T-helper 1 cell treated with Interleukin-12 subunit alpha and Interleukin-12 subunit beta and Interleukin-4 antibody, amounts not matched to agents 30 μg/mL and 1 μg/mL, for 36 hours (primary cell): ENCODE results near the gene MDM2.

Experiments
- H3K27ac Mint-ChIP-seq: one replicate; pipeline ENCODE4 v1.8.0; 2021; ENCODE audit warnings: mild to moderate bottlenecking, mixed read lengths
- H3K27me3 Mint-ChIP-seq: one replicate; pipeline ENCODE4 v1.8.0; 2021; ENCODE audit warnings: low read depth, mixed read lengths
- H3K36me3 Mint-ChIP-seq: one replicate; pipeline ENCODE4 v1.8.0; 2021; ENCODE audit warnings: low read depth, mixed read lengths
- H3K4me1 Mint-ChIP-seq: one replicate; pipeline ENCODE4 v1.8.0; 2021; ENCODE audit warnings: low read depth, mixed read lengths
- H3K4me3 Mint-ChIP-seq: one replicate; pipeline ENCODE4 v1.8.0; 2021; ENCODE audit warnings: mild to moderate bottlenecking, moderate library complexity, mixed read lengths
- H3K9me3 Mint-ChIP-seq: one replicate; pipeline ENCODE4 v1.8.0; 2021; ENCODE audit warnings: mixed read lengths

The MDM2 gene

DNA sequence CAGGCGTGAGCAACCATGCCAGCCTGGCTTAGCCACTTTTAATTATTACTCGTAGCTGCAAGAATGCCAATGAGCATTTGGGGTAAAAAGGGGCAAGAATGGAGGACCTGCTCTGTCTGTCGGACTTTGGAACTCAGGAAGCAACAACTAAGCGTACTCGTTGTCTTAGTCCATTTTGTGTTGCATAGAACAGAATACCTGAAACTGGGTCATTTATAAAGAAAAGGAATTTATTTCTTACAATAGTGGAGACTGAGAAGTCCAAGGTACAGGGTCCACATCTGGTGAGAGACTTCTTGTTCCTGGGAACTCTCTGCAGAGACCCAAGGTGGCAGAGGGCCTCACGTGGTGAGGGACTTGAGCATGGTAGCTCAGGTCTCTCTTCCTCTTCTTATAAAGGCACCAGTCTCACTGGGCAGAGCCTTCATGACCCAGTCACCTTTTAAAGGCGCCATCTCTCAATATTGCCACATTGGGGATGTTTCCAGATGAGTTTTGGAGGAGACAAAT is 32.8 kb upstream of the MDM2 start:
- no peaks in the 10 kb centered on the region for H3K9me3 Mint-ChIP-seq
- H3K27me3 Mint-ChIP-seq = no peaks in the 10 kb centered on the region
- no peak overlapping the region for H3K4me3 Mint-ChIP-seq
- peaks cover 3% of the 10 kb centered on the region for H3K36me3 Mint-ChIP-seq
- peaks cover 12% of the 10 kb centered on the region for H3K4me1 Mint-ChIP-seq
- no peak overlapping the region for H3K27ac Mint-ChIP-seq

DNA sequence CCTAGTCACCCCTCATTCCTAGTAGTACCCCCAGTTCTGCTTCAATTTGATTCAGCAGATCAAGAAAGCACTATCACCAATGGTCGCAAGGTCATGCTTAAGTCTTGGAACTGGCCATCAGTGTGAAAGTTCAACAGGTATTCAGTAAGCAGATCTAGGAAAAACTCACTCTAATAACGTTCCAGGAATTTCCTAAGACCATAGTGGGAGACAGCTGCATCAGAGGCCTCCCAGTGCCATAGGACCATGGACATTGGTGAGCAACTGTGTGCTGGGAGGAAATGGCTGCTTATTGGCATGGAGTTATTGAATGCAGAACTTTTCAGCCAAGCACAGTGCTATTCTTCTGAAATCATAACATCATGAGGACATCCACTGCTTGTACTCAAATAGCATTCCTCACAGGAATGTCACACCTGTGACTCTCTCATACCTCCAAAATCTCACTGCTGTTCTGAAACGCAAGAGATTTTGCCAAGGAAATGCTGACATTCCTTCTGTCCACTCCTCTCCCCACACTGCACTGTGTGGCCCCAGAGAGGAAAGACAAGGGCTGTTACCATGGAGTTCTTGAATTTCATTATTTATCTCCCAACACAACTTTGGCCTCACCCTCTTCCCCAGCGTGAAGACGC is 30.9 kb upstream of the MDM2 start:
- Mint-ChIP-seq H3K27ac (no peak overlapping the region), H3K27me3 (no peaks in the 10 kb centered on the region), H3K4me1 (peaks cover 10% of the 10 kb centered on the region), H3K9me3 (no peaks in the 10 kb centered on the region), H3K36me3 (peaks cover 3% of the 10 kb centered on the region), H3K4me3 (no peak overlapping the region)

DNA sequence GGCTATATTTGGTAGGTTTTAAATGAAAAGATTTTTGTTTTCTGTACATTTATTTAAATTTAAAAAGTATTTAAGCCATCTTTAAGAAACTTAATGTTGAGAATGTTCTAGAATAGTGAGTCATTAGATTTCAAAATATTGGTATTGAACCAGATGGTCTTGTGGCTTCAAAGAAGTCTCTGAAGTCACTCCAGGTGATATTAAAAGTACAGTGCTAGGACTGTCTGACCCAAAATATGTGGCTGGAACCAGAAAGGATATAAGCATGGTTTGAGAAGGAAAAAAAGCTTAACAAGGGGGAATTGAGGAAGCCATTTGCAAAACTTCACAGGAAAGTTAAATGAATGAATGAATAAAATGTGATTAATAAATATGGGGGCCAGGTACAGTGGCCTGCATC is 28.7 kb upstream of the MDM2 start:
- Mint-ChIP-seq H3K27ac (no peak overlapping the region), H3K36me3 (no peaks in the 10 kb centered on the region), H3K9me3 (no peaks in the 10 kb centered on the region), H3K4me1 (no peaks in the 10 kb centered on the region), H3K4me3 (no peak overlapping the region), H3K27me3 (no peaks in the 10 kb centered on the region)

DNA sequence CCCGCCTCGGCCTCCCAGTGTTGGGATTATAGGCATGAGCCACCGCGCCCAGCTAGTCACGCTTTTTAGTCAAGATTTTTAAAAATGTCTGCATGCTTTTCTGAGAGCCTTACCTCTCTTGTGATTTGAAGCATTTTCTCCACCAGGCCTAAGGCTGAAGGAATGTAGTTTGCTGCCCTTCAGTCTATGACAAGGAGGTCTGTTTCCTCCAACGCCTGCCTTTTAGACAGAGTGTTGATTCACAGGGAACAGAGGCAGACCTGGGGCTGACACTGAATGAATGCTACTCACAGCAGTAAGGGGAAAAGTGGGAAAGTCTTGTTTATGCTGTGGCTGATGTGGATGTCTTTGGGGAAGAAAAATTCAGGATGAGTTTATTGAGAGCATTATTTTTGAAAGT is 27.2 kb upstream of the MDM2 start:
- no peaks in the 10 kb centered on the region for H3K9me3 Mint-ChIP-seq
- no peaks in the 10 kb centered on the region for H3K4me1 Mint-ChIP-seq
- H3K27ac Mint-ChIP-seq = no peak overlapping the region
- H3K36me3 Mint-ChIP-seq = no peaks in the 10 kb centered on the region
- H3K4me3 Mint-ChIP-seq = no peak overlapping the region
- H3K27me3 Mint-ChIP-seq = no peaks in the 10 kb centered on the region

DNA sequence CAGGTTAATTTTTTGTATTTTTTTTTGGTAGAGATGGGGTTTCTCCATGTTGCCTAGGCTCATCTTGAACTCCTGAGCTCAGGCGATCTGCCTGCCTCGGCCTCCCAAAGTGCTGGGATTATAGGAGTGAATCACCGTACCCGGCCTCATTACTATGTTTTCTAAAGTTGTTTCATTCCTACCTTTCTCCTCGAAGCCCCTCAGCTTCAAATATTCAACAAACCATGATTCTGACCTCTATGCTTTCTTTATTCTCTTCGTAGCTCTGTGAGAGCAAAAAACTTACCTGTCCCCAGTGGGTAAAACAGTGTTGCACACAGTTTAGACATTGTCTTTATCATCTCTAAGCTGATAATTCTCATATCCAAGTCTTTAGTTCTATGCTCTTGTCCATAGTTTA is 26.2 kb upstream of the MDM2 start:
- Mint-ChIP-seq H3K9me3 (no peaks in the 10 kb centered on the region), H3K27ac (no peak overlapping the region), H3K4me1 (no peaks in the 10 kb centered on the region), H3K27me3 (no peaks in the 10 kb centered on the region), H3K36me3 (no peaks in the 10 kb centered on the region), H3K4me3 (no peak overlapping the region)

DNA sequence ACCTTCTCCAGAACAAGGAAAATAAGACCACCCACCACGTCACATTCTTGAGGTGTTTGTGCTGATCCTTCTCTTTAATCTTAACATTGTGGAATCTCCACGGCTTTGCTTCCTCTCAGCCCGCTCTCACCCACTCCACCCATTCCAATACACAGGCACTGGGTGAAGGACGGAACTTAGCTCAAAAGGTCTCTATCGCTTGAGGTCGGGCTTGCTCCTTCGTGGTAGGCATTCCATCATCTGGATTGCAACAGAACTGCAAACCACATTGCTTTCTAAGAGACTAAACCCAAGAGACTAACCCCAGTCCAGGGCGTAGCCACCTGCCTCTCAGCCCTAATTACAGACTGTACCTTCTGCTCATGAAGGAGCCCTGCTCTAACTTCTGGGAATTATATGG is 24.0 kb upstream of the MDM2 start:
- H3K27ac Mint-ChIP-seq = no peak overlapping the region

DNA sequence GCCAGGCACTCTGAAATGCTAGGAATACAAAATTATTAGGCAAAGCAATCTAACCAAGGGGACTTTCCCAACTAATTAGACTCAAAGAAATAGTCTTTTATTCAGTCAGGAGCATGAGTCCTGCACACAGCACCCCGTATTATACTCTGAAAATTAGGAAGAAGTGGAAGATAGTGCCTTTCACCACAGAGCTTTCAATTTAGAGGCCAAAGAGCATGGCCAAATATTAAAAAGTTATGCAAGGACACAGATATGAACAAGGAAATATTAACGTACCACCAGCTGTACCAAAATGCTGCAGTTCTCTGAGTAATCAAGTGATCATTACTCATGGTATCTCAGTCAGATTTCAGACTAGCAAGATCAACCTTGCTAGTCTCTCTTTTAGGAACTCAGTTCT is 22.6 kb upstream of the MDM2 start:
- Mint-ChIP-seq H3K9me3 (no peaks in the 10 kb centered on the region), H3K27me3 (no peaks in the 10 kb centered on the region), H3K36me3 (no peaks in the 10 kb centered on the region), H3K27ac (no peak overlapping the region), H3K4me1 (peaks cover 3% of the 10 kb centered on the region), H3K4me3 (no peak overlapping the region)

More for the DNA sequence above, 24.0 kb upstream of the MDM2 start:
- Mint-ChIP-seq H3K36me3 (no peaks in the 10 kb centered on the region), H3K9me3 (no peaks in the 10 kb centered on the region), H3K27me3 (no peaks in the 10 kb centered on the region), H3K4me3 (no peak overlapping the region), H3K4me1 (peaks cover 1% of the 10 kb centered on the region)

DNA sequence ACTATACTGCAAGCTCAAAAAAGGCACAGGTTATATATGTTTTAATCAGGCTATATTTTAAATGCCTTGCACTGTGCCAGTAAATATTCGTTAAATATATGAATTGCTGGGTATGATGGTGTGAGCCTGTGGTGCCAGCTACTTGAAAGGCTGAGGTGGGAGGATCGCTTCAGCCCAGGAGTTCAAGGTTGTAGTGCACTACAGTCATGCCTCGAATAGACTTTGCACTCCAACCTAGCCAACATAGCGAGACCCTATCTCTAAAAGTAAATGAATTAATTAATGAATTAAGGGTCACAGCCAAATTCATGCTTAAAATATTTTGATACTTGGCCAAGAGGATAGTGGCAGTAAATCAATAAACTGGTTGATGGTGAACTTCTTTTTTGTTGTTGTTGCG is 22.2 kb upstream of the MDM2 start:
- Mint-ChIP-seq H3K27me3 (no peaks in the 10 kb centered on the region), H3K4me1 (peaks cover 3% of the 10 kb centered on the region), H3K27ac (no peak overlapping the region), H3K9me3 (no peaks in the 10 kb centered on the region), H3K36me3 (no peaks in the 10 kb centered on the region), H3K4me3 (no peak overlapping the region)

DNA sequence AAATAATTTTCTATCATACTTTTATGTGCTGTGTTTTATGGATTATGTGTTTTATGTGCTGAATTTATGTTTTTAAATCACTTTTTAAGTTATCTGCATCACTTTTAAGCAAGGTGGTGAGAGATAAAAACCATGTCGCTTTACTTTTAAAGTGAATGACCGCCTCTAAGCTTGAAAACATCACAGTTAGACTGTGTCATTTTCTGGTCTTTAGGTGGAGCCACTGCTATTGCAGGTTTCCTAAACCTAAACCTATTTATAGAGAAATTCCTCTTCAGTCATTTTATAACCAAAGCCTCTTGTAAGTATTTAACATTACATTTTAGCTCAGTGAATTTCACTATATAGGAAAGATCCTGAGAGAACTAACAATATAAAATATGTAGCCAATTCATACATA is 21.0 kb upstream of the MDM2 start:
- H3K36me3 Mint-ChIP-seq = no peaks in the 10 kb centered on the region
- no peaks in the 10 kb centered on the region for H3K27me3 Mint-ChIP-seq
- H3K27ac Mint-ChIP-seq = no peak overlapping the region
- H3K4me3 Mint-ChIP-seq = no peak overlapping the region
- H3K4me1 Mint-ChIP-seq = peaks cover 3% of the 10 kb centered on the region
- no peaks in the 10 kb centered on the region for H3K9me3 Mint-ChIP-seq

DNA sequence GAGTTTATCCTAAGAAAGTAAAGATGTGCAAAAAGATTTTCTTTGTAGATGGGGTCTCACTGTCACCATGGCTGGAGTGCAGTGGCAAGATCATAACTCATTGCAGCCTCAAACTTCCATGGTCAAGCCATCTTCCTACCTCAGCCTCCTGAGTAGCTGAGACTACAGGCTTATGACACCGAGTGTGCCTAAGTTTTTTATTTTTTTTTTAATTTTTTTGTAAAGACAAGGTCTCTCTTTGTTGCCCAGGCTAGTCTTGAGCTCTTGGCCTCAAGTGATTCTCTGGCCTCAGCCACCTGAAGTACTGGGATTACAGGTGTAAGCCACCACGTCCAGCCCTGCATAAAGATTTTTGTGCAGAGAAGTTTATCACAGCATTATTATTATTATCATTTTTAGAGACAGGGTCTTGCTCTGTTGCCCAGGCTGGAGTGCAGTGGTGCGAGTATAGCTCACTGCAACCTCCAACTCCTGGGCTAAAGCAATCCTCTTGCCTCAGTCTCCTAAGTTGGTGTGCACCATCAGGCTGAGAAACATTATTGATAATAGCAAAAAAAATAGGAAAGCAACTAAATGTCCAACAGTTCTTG is 19.3 kb upstream of the MDM2 start:
- Mint-ChIP-seq H3K27me3 (no peaks in the 10 kb centered on the region), H3K27ac (no peak overlapping the region), H3K4me3 (no peak overlapping the region), H3K4me1 (peaks cover 5% of the 10 kb centered on the region), H3K36me3 (no peaks in the 10 kb centered on the region), H3K9me3 (no peaks in the 10 kb centered on the region)

DNA sequence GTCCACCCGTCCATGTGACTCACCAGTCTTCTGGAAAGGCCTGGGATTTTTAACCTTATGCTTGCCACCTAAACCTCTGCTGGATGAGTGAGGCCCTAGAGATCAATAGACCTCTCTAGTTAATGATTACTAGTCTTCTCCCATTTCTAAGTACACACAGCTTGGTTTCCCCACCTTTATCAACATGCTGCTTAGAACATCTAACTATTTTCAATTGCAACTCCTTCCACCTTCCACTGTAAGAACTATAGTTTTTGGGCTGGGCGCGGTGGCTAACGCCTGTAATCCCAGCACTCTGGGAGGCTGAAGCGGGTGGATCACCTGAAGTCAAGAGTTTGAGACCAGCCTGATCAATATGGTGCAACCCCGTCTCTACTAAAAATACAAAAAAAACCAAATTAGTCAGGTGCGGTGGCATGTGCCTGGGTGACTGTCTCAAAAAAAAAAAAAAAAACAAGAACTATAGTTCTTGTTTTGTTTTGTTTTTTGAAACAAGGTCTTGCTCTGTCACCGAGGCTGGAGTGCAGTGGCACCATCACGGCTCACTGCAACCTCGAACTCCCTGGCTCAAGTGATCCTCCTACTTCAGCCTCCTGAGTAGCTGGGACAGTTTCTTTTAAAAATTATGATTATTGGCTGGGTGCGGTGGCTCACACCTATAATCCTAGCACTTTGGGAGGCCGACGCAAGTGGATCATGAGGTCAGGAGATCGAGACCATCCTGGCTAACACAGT is 18.7 kb upstream of the MDM2 start:
- H3K4me1 Mint-ChIP-seq = peaks cover 5% of the 10 kb centered on the region
- no peak overlapping the region for H3K27ac Mint-ChIP-seq
- no peaks in the 10 kb centered on the region for H3K36me3 Mint-ChIP-seq
- no peak overlapping the region for H3K4me3 Mint-ChIP-seq
- H3K9me3 Mint-ChIP-seq = no peaks in the 10 kb centered on the region
- H3K27me3 Mint-ChIP-seq = no peaks in the 10 kb centered on the region

DNA sequence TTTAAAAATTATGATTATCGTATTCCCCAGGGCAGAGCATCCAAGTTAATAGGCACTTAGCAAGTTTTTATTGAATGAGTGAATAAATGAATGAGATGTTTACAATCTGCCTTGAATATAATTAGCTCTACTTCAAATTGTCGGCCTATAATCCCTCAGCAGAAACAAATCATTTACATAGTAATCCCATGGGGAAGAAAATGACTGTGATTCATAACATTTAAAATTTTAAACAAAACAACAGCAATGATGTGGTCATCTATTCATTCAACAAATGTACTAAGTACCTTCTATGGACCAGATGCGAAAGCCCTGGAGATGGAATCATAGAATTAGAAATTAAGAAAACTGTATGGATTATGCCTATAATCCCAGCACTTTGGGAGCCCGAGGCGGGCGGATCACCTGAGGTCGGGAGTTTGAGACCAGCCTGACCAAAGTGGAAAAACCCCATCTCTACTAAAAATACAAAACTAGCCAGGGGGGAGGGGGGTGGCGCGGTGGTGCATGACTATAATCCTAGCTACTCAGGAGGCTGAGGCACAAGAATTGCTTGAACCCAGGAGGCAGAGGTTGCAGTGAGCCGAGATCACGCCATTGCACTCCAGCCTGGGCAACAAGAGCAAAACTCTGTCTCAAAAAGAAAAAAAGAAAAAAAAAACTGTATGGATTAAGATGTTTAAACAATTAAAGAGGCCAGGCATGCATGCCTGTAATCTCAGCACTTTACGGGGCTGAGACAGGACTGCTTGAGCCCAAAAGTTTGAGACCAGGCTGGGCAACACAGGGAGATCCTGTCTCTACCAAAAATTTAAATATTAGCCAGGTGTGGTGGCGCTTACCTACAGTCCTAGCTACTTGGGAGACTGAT is 17.7 kb upstream of the MDM2 start:
- Mint-ChIP-seq H3K27me3 (no peaks in the 10 kb centered on the region), H3K4me1 (peaks cover 5% of the 10 kb centered on the region), H3K36me3 (no peaks in the 10 kb centered on the region), H3K27ac (no peak overlapping the region), H3K9me3 (no peaks in the 10 kb centered on the region), H3K4me3 (no peak overlapping the region)

DNA sequence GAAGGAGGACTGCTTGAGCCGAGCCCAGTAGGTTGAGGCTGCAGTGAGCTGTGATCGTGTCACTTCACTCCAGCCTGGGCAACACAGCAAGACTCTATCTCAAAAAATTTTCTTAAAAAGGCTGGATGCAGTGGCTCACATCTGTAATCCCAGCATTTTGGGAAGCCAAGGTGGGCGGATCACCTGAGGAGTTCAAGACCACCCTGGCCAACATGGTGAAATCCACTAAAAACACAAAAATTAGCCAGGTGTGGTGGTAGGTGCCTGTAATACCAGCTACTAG is 17.1 kb upstream of the MDM2 start:
- no peak overlapping the region for H3K4me3 Mint-ChIP-seq

DNA sequence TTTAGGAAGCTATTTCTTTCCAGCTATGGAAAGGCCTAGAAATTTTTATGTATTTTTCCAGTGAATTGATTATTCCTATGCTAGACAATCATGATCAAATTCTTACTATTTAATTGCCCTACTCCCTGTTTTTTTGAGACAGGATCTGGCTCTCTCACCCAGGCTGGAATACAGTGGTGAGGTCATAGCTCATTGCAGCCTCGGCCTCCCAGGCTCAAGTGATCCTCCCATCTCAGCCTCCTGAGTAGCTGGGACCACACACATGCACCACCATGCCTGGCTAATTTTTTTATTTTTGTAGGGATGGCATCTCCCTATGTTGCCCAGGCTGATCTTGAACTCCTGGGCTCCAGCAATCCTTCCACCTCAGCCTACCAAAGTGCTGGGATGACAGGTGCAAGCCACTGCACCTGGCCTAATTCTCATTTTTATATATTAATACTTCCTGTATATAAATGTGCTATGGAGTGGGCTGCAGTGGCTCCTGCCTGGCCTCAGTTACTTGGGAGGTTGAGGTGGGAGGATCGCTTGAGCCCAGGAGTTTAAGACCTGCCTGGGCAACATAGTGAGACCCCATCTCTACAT is 16.0 kb upstream of the MDM2 start:
- Mint-ChIP-seq H3K27me3 (no peaks in the 10 kb centered on the region), H3K9me3 (no peaks in the 10 kb centered on the region), H3K4me3 (no peak overlapping the region), H3K36me3 (no peaks in the 10 kb centered on the region), H3K27ac (no peak overlapping the region), H3K4me1 (peaks cover 5% of the 10 kb centered on the region)

More for the DNA sequence above, 17.1 kb upstream of the MDM2 start:
- no peak overlapping the region for H3K27ac Mint-ChIP-seq
- H3K36me3 Mint-ChIP-seq = no peaks in the 10 kb centered on the region
- H3K9me3 Mint-ChIP-seq = no peaks in the 10 kb centered on the region
- peaks cover 5% of the 10 kb centered on the region for H3K4me1 Mint-ChIP-seq
- H3K27me3 Mint-ChIP-seq = no peaks in the 10 kb centered on the region
